ENCODE data around the gene TUBE1. TPM values are rescaled to one million over a fixed set of nuclear protein-coding genes. Genes with fewer than 3 reads are reported as not detected.
A peak's percentile ranks its signal among the peaks of the same experiment; 100 is the strongest.

Gene TUBE1
- total RNA-seq, 2 experiments from 2014 or later, result 38.7 to 39.1 TPM

DNA sequence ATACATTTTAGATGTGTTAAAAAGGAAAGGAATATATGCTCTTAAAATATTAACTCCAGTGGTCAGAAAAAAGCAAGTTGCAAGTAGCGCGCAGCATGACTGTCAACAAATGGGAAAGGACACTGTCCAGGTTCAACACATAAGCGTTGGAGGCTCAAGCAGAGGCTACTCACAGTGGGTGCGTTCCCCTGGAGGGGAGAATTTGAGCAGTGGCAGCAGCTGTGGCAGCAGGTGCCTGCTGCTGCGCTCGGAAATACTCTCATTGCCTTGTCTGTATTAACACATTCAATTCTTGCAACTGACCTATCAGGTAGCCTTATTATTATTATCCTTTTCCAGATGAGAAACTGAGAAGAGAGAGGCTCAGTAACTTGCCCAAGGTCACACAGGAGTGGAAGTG, 55.3 kb downstream of the TUBE1 start:
- CTCF ChIA-PET, result interaction anchor here (1.0 to 2.9 kb wide), 3 partner anchors 11 to 18 kb away, joined by 3 to 15 read pairs (median 4); no protein-coding TSS in a partner anchor
- Mint-ChIP-seq H3K27ac (no peak overlapping the region), H3K9me3 (no peaks in the 10 kb centered on the region), H3K4me1 (ENCODE audit: low read depth) (peaks cover 85% of the 10 kb centered on the region), H3K27me3 (no peaks in the 10 kb centered on the region), H3K4me3 (no peak overlapping the region), H3K36me3 (ENCODE audit: low read depth) (peaks cover 9% of the 10 kb centered on the region)
- POLR2A ChIA-PET, result interaction anchor here (1.1 to 2.1 kb wide), 2 partner anchors 15 to 17 kb away, joined by 3 to 7 read pairs; no protein-coding TSS in a partner anchor
- DNase-seq (no peak), ATAC-seq (no peak)
- TF ChIP-seq, protein P1, sequence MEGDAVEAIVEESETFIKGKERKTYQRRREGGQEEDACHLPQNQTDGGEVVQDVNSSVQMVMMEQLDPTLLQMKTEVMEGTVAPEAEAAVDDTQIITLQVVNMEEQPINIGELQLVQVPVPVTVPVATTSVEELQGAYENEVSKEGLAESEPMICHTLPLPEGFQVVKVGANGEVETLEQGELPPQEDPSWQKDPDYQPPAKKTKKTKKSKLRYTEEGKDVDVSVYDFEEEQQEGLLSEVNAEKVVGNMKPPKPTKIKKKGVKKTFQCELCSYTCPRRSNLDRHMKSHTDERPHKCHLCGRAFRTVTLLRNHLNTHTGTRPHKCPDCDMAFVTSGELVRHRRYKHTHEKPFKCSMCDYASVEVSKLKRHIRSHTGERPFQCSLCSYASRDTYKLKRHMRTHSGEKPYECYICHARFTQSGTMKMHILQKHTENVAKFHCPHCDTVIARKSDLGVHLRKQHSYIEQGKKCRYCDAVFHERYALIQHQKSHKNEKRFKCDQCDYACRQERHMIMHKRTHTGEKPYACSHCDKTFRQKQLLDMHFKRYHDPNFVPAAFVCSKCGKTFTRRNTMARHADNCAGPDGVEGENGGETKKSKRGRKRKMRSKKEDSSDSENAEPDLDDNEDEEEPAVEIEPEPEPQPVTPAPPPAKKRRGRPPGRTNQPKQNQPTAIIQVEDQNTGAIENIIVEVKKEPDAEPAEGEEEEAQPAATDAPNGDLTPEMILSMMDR (IDR thresholded peaks at IDR 0.05), result no peak
- intact Hi-C loops (cut with micrococcal nuclease), result no loop called here

DNA sequence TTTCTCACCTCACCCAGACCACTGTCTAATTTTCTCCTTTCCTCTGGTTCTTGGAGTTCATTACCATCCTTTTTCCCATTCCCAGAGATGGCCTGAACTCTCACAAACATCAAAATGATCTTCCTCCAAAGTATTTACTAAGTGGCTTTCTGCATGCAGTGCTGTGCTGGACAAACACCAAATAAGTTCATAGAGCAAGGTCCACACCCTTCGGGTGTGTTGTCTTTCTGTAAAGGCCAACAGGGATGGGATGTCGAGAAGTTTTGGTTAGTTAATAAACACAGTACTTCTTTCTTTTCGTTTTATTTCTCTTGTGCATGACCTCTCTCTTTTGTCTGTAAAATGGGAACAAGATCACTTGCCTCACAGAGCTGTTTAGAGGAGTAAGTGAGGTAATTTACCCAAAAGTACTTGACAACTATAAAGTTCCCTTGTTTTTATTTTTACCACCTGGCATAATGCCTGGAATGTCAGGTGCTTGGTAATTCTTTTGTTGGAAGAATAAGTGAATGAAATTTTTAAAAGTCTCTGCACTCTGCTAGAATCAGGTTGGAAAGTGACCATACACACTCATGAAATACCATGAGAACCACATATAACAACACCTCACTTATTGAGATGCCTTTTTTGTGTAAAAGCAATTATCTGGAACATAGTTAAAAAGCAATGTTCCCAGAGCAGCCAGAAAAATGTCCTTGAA, 56.2 kb downstream of the TUBE1 start:
- ChIA-PET POLR2A (no interaction called here), CTCF (interaction anchor here (0.9 to 1.3 kb wide), 4 partner anchors 8 to 19 kb away, joined by 3 to 5 read pairs (median 4); no protein-coding TSS in a partner anchor)
- Mint-ChIP-seq H3K4me3 (no peak overlapping the region), H3K27ac (peak overlapping the region; percentile 66), H3K27me3 (no peaks in the 10 kb centered on the region), H3K36me3 (ENCODE audit: low read depth) (peaks cover 16% of the 10 kb centered on the region), H3K9me3 (peaks cover 4% of the 10 kb centered on the region), H3K4me1 (ENCODE audit: low read depth) (peaks cover 86% of the 10 kb centered on the region)
- TF ChIP-seq, protein P1 (IDR thresholded peaks at IDR 0.05), result no peak
- intact Hi-C loops (cut with micrococcal nuclease), result no loop called here
- no peak for DNase-seq
- no peak for ATAC-seq

DNA sequence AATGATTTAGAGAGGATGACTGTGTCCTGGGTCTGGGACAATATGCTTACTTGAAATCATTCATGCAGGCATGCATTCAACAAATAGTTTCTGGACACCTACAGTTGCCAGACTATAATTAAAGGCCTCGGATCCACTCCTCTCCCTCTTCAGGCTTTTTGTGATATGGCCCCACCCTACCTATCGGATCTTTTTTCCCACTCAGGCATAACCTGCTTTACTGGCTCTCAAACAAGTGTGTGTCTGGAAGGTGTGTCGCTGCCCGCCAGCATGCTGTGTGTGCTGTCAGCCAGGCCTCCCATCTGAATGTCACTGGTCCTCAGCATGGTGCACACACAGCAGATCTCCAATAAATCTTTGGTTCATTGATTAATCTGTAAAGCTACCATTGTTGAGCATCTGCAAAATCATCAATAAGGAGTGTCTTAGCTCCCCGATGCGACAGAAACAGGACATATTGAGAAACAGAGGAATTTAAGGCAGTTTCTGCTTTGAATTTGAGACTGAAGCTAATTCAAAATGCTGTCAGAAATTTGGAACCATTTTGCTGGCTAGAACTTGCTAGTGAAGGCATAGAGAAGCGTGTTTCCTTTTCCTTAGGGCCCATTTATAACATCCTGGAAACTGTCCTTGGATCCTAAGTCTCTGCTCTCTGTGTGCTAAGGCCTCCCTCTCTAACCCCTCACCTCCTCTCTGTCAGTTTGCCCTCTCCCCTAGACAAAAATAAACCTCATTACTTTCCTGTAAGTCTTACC, 56.9 kb downstream of the TUBE1 start:
- Mint-ChIP-seq H3K27ac (peak overlapping the region; percentile 66), H3K36me3 (ENCODE audit: low read depth) (peaks cover 18% of the 10 kb centered on the region), H3K27me3 (no peaks in the 10 kb centered on the region), H3K9me3 (peaks cover 6% of the 10 kb centered on the region), H3K4me1 (ENCODE audit: low read depth) (peaks cover 78% of the 10 kb centered on the region), H3K4me3 (no peak overlapping the region)
- ATAC-seq (no peak), DNase-seq (no peak)
- TF ChIP-seq, protein P1 (IDR thresholded peaks at IDR 0.05), result no peak
- ChIA-PET POLR2A (no interaction called here), CTCF (interaction anchor here (0.9 to 1.3 kb wide), 3 partner anchors 9 to 14 kb away, joined by 3 to 5 read pairs (median 4); no protein-coding TSS in a partner anchor)
- intact Hi-C loops (cut with micrococcal nuclease), result no loop called here

DNA sequence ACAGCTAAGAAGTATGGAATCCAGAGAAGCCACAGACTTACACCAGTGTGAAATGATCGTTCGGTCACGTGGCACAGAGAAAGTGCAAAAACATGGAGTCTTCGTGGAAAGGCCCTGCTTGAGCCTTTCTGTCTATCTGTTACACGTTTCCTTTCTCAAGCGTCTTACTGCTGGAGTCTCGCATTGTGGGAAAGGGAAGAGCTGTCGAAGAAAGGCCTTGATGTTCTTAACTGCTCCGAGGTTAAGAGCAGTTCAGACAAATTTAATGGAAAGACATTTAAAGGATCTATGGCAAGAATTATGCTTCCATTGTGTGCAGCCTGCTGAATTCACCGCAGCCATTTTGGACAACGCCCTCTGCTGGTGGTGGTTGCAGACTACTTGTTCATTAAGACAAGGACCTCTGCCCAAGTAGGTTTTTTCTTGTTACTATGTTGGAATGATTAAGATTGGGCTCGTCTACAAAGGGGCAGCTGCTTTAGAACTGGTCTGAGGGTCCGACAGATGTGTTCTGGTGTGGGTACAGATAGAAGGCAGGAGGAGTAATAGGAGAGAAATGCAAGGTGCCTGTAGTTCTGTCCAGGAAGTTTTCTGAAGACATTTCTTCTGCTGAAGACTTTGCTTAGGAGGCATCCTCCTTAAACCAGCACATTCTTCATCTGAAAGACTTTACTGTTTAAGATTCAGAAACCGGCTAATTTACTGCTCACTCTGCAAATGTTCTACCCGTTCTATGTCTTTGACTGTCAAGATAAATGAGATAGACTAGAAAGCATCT, 58.0 kb downstream of the TUBE1 start:
- no peak for ATAC-seq

More for the DNA sequence above, 58.0 kb downstream of the TUBE1 start:
- ChIA-PET POLR2A (interaction anchor here (0.7 to 4.0 kb wide), 7 partner anchors 9 to 319 kb away, joined by 3 to 16 read pairs (median 3); no protein-coding TSS in a partner anchor), CTCF (interaction anchor here (0.7 to 3.8 kb wide), 19 partner anchors 9 to 770 kb away, joined by 3 to 80 read pairs (median 5); a partner anchor contains a TSS)
- Mint-ChIP-seq H3K27ac (peak overlapping the region; percentile 92), H3K27me3 (no peaks in the 10 kb centered on the region), H3K4me3 (no peak overlapping the region), H3K4me1 (ENCODE audit: low read depth) (peaks cover 71% of the 10 kb centered on the region), H3K36me3 (ENCODE audit: low read depth) (peaks cover 22% of the 10 kb centered on the region), H3K9me3 (peaks cover 12% of the 10 kb centered on the region)
- TF ChIP-seq, protein P1 (IDR thresholded peaks at IDR 0.05), result peak; percentile 91
- DNase-seq, result peak; percentile 88
- intact Hi-C loops (cut with micrococcal nuclease), result no loop called here
